ENCODE measurements around the gene MSI1. TPM values are rescaled to one million over a fixed set of nuclear protein-coding genes. Genes with fewer than 3 reads are reported as not detected.
A peak's percentile ranks its signal among the peaks of the same experiment; 100 is the strongest.

MSI1 gene
- total and polyA plus RNA-seq, 10 of the 15 experiments (the other 5 are each of a cell fraction or from before 2014, with no cell fraction given) = 0.04 TPM; not detected in 9

- TF ChIP-seq TCF12 (IDR thresholded peaks at IDR 0.05; ENCODE audit: low read depth, low read length) (peak; percentile 91), SUZ12 (IDR thresholded peaks at IDR 0.05; ENCODE audit: unreplicated experiment) (no peak), USF1 (IDR thresholded peaks at IDR 0.05; ENCODE audit: borderline replicate concordance, extremely low read length, insufficient read depth, low read depth, low read length) (no peak), STAT1 (conservative IDR thresholded peaks at IDR 0.05) (0 out of 2 replicates have a peak, but pooled peaks have one; percentile 59), HSF1 (IDR thresholded peaks at IDR 0.05; ENCODE audit: low read depth, low read length) (no peak; the same call in 1 of the 2 replicates), CTCF (IDR thresholded peaks at IDR 0.05 in 2 of 3, conservative IDR thresholded peaks at IDR 0.05 in 1 of 3; ENCODE audit: control insufficient read depth in 2 of 3, extremely low read depth in 1 of 3, insufficient read depth in 1 of 3, low read depth in 3 of 3, low read length in 3 of 3) (no peak), NKRF (conservative IDR thresholded peaks at IDR 0.05) (peak; percentile 39; the same call in 1 of the 2 replicates), SREBF1 (IDR thresholded peaks at IDR 0.05; ENCODE audit: low read length) (no peak), NBN (IDR thresholded peaks at IDR 0.05) (peak; percentile 95), RELA (IDR thresholded peaks at IDR 0.05; ENCODE audit: borderline replicate concordance, partially characterized antibody) (no peak), HDAC2 (IDR thresholded peaks at IDR 0.05) (no peak), MLLT1 (IDR thresholded peaks at IDR 0.05) (peak; percentile 86), REST (IDR thresholded peaks at IDR 0.05; ENCODE audit: low read depth, low read length) (peak; percentile 45; the same call in 1 of the 2 replicates), FOXK2 (IDR thresholded peaks at IDR 0.05) (peak; percentile 41; the same call in 1 of the 2 replicates)
These were observed 76.1 kb downstream of the MSI1 start, which contains the start of gene RNU4-1 (continued) for GRCh38 chr12:120292661-120293531.

All from GM12878 (cell line).